Measurements from ENCODE around the gene ODC1.

ODC1 gene

GRCh38 chr2:10417551-10418335 lies 30.4 kb downstream of the ODC1 start:
- DNase-seq (ENCODE audit: low read depth in 1 of 2, low spot score in 1 of 2) = no peak

GRCh38 chr2:10415640-10416039 lies 32.5 kb downstream of the ODC1 start:
- no peak for DNase-seq (ENCODE audit: low read depth in 1 of 2, low spot score in 1 of 2)

- DNase-seq (ENCODE audit: low read depth in 1 of 2, low spot score in 1 of 2) = no peak
Measured at GRCh38 chr2:10415048-10415447, 33.1 kb downstream of the ODC1 start.

- DNase-seq (ENCODE audit: low read depth in 1 of 2, low spot score in 1 of 2) = no peak
Measured at GRCh38 chr2:10414591-10414990, 33.5 kb downstream of the ODC1 start.

GRCh38 chr2:10413991-10414451 lies 34.1 kb downstream of the ODC1 start:
- DNase-seq (ENCODE audit: low read depth in 1 of 2, low spot score in 1 of 2) = no peak

GRCh38 chr2:10413503-10413902 lies 34.6 kb downstream of the ODC1 start:
- DNase-seq (ENCODE audit: low read depth in 1 of 2, low spot score in 1 of 2) = no peak

- no peak for DNase-seq (ENCODE audit: low read depth in 1 of 2, low spot score in 1 of 2)
Measured at GRCh38 chr2:10412380-10412779, 35.7 kb downstream of the ODC1 start.

GRCh38 chr2:10411557-10411956 lies 36.6 kb downstream of the ODC1 start:
- no peak for DNase-seq (ENCODE audit: low read depth in 1 of 2, low spot score in 1 of 2)

- DNase-seq (ENCODE audit: low read depth in 1 of 2, low spot score in 1 of 2) = no peak
Measured at GRCh38 chr2:10410823-10411437, 37.2 kb downstream of the ODC1 start.

GRCh38 chr2:10410001-10410822 lies 37.9 kb downstream of the ODC1 start:
- DNase-seq (ENCODE audit: low read depth in 1 of 2, low spot score in 1 of 2) = no peak

GRCh38 chr2:10408649-10409579 lies 39.2 kb downstream of the ODC1 start:
- peak; percentile 51 to 73 for DNase-seq (ENCODE audit: low read depth in 1 of 2, low spot score in 1 of 2)

GRCh38 chr2:10407841-10408648 lies 40.1 kb downstream of the ODC1 start:
- peak; percentile 18 to 26 for DNase-seq (ENCODE audit: low read depth in 1 of 2, low spot score in 1 of 2)

GRCh38 chr2:10407432-10407831 lies 40.7 kb downstream of the ODC1 start:
- DNase-seq (ENCODE audit: low read depth in 1 of 2, low spot score in 1 of 2) = no peak

GRCh38 chr2:10406491-10407188 lies 41.5 kb downstream of the ODC1 start:
- no peak for DNase-seq (ENCODE audit: low read depth in 1 of 2, low spot score in 1 of 2)

GRCh38 chr2:10406016-10406415 lies 42.1 kb downstream of the ODC1 start:
- no peak for DNase-seq (ENCODE audit: low read depth in 1 of 2, low spot score in 1 of 2)

GRCh38 chr2:10405448-10405847 lies 42.7 kb downstream of the ODC1 start:
- DNase-seq (ENCODE audit: low read depth in 1 of 2, low spot score in 1 of 2) = no peak

- no peak for DNase-seq (ENCODE audit: low read depth in 1 of 2, low spot score in 1 of 2)
Measured at GRCh38 chr2:10404324-10405143, 43.6 kb downstream of the ODC1 start.

- no peak for DNase-seq (ENCODE audit: low read depth in 1 of 2, low spot score in 1 of 2)
Measured at GRCh38 chr2:10402653-10403215, 45.4 kb downstream of the ODC1 start.
